GM21576 (cell line): ENCODE results near the gene NSUN6.
"Not testable (repeated sequence)": the region's sequence is repeated elsewhere in the genome, so short reads cannot be mapped to it uniquely, and the experiment has no call there.

Source experiments
- ATAC-seq: cut with Tn5 transposase; IDR thresholded peaks from one replicate; pipeline ENCODE4 v1.9.1; 2021; ENCODE audit warnings: mild to moderate bottlenecking, moderate library complexity; ENCODE audit not compliant: unreplicated experiment

Gene NSUN6

DNA sequence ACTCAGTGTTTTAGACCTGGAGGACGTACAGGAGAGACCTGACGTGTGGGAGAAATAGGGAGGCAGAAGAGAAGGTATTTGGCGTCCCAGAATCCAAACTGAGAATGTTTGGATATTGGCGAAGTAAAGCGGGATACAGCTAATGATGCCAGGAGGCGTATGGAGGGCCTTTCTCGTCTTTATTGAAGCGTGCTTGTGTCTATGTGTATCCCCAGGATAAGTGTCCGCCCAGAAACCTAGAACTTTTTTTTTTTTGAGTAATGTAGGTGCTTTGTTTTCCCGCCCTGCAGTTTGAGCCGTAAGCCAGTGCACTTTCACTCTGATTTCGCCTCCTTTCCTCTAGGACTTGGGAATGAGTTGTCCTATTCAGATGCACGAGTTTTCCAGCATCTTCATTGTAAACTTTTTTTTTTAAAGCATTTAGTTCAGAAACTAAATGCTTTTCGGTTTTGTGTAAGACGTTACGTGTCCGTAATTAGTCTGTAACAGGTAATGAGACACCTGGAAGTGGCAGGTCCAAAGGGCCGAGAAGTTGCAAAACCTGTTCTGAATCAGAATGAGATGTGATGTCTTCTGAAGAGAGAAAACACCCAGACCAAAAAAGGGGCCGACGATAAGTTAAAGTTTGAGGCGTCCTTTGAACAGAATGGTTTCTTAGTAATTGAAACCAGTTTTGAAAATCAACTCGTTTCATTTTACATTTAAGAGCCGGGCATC lies 8.6 kb upstream of the NSUN6 start:
- peak; percentile 14 for ATAC-seq

DNA sequence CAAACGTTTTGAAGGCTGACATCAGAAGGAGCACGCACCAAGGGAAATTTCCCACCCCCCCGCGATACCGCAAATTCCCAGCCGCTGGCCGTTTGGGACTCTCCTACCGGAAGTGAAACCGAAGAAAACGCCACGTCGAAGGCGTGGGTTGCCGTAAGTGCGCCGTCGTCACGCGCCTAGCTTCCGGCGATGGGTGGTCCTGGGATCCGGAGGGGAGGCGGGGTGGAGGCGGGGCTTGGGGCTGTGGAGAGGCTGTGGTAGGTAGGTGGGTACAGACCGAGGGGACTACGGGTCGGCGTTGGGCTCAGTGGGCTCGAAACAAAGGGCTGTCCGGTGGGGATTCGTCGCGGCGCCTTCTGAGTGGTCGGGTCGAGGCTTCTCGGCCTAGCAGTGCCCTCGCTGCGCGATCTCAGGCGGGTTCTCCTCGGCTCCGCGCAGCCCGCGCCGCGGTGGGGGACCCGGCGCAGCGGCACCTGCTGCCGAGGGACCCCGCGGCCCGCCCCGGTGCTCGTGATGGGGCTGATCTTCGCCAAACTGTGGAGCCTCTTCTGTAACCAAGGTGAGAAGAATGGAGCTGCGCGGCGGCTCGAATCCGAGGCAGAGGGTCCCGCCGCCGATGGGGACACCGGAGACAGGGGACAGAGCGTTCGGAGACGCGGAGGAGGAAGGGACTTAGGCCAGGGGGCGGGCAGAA lies 7.9 kb upstream of the NSUN6 start, which contains the start of gene ARL5B:
ARL5B (plus strand) TSS at position 307 of the 694 bp plus-strand sequence; CDS start at position 514, 207 bp downstream.
- peak; percentile 81 for ATAC-seq

GRCh38 chr10:18658271-18659124 lies 7.1 kb upstream of the NSUN6 start:
- ATAC-seq, result no peak

GRCh38 chr10:18656724-18657123 lies 5.3 kb upstream of the NSUN6 start:
- no peak for ATAC-seq

DNA sequence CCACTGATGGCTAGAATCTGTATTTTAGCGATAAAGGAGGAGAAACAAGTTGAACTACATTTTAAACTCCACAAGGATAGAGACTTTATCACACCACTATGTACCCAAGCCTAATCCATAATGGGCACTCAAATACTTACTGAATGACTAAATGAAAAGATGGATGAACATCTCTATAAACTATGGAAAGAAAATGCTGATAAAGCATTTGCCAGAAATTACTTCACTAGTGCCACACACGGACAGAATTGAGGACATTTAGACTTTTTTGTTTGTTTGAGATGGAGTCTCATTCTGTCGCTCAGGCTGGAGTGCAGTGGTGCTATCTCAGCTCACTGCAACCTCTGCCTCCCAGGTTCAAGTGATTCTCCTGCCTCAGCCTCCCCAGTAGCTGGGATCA lies 1.7 kb upstream of the NSUN6 start:
- ATAC-seq, result no peak

- no peak for ATAC-seq
Observed at GRCh38 chr10:18650404-18650997, 886 bp downstream of the NSUN6 start.

- ATAC-seq, result no peak
Observed at GRCh38 chr10:18649364-18649959, 1.9 kb downstream of the NSUN6 start.

DNA sequence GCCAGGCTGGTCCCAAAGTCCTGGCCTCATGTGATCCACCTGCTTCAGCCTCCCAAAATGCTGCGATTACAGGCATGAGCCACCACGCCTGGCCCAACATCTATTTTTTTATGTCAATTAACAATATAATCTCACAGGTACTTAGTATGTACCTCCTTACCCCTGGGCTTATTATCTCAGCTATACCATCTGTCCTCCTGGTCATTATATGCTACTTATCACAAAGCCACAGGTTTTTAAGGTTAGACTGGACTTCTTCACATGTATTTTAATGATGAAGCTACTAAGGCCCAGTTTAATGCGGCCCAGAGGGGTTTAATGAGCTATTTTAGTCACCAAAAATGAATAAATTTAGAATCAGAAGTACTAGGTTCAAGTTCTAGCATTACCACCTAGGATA lies 3.4 kb downstream of the NSUN6 start:
- no peak for ATAC-seq

GRCh38 chr10:18647151-18647550 lies 4.2 kb downstream of the NSUN6 start:
- ATAC-seq, result no peak

DNA sequence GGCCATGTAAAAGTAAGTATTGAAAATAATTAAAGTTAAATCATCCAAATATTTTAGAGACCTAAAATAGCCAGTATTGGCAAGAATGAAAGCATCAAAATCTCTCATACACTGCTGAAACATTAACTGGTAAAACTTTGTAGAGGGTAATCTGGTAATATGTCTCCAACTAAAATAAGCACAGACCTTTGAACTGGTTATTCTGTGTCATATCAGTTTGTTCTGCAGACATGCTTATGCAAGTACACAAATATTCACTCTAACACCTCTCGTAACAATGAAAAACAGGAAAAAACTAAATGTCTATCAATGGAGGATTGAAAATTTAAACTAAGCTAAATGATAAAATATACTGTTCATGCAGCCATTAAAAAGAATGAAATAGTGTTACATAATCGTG lies 11.7 kb downstream of the NSUN6 start:
- ATAC-seq, result not testable (repeated sequence)

- ATAC-seq, result not testable (repeated sequence)
Observed at GRCh38 chr10:18637400-18637799, 14.0 kb downstream of the NSUN6 start.

- ATAC-seq, result no peak
Observed at GRCh38 chr10:18635995-18636394, 15.4 kb downstream of the NSUN6 start.

- not testable (repeated sequence) for ATAC-seq
Observed at GRCh38 chr10:18632500-18632899, 18.9 kb downstream of the NSUN6 start.

DNA sequence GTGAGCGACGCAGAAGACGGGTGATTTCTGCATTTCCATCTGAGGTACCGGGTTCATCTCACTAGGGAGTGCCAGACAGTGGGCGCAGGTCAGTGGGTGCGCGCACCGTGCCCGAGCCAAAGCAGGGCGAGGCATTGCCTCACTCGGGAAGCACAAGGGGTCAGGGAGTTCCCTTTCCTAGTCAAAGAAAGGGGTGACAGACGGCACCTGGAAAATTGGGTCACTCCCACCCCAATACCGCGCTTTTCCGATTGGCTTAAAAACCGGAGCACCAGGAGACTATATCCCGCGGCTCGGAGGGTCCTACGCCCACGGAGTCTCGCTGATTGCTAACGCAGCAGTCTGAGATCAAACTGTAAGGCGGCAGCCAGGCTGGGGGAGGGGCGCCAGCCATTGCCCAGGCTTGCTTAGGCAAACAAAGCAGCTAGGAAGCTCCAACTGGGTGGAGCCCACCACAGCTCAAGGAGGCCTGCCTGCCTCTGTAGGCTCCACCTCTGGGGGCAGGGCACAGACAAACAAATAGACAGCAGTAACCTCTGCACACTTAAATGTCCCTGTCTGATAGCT lies 23.9 kb downstream of the NSUN6 start:
- not testable (repeated sequence) for ATAC-seq

GRCh38 chr10:18625886-18626285 lies 25.5 kb downstream of the NSUN6 start:
- ATAC-seq, result no peak

GRCh38 chr10:18623671-18624070 lies 27.7 kb downstream of the NSUN6 start:
- ATAC-seq, result not testable (repeated sequence)

DNA sequence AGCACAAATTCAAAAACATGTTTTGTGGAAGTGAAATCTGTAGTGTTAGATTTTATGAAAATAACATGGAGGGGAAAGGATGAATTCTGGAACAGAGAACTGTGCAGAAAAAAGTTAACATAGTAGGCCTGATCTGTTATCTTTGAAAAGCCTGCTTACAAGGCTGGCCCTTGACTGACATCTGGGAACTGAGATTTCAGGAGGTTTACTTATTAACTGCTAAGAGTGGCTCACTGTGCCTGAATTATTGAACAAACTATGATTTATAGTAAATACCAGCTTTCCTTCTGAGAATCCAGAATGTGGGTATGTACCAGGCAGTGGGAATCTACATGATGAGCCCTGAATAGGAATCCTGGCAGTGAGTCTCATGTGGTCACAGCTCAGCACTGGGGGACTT lies 30.5 kb downstream of the NSUN6 start:
- ATAC-seq, result no peak

GRCh38 chr10:18619016-18619415 lies 32.4 kb downstream of the NSUN6 start:
- ATAC-seq, result no peak

GRCh38 chr10:18616337-18616736 lies 35.0 kb downstream of the NSUN6 start:
- ATAC-seq, result no peak

GRCh38 chr10:18615618-18616017 lies 35.8 kb downstream of the NSUN6 start:
- ATAC-seq, result no peak
